Urinary bladder (tissue), 4 donors: ENCODE data around the gene PANX3. TPM values are rescaled to one million over a fixed set of nuclear protein-coding genes. Genes with fewer than 3 reads are reported as not detected.
"Not testable (repeated sequence)": the region's sequence is repeated elsewhere in the genome, so short reads cannot be mapped to it uniquely, and the experiment has no call there.

Experiments used
- DNase-seq: peaks from one replicate; pipeline ENCODE4 v3.0.0-alpha.2; 2015; ENCODE audit errors: extremely low spot score
- H3K27ac ChIP-seq: one replicate; pipeline ENCODE4 v1.5.1; 2013; ENCODE audit warnings: low read depth, mild to moderate bottlenecking, moderate library complexity
- H3K36me3 ChIP-seq: one replicate; pipeline ENCODE4 v1.6.1; 2013; ENCODE audit warnings: mild to moderate bottlenecking, moderate library complexity; ENCODE audit not compliant: insufficient read depth
- H3K4me1 ChIP-seq: one replicate; pipeline ENCODE4 v1.6.1; 2013; ENCODE audit warnings: mild to moderate bottlenecking, moderate library complexity; ENCODE audit not compliant: insufficient read depth
- H3K4me3 ChIP-seq: one replicate; pipeline ENCODE4 v1.5.1; 2013; ENCODE audit warnings: low read depth, low read length
- WGBS: extraction: QIAGEN DNeasy Blood & Tissue Kit; methylation state at CpG from one replicate; pipeline ENCODE4 v1.1.7; 2013; 5-methylcytosine and 5-hydroxymethylcytosine counted together
- polyA plus RNA-seq: library from polyadenylated mRNA; stranded (reverse); fragments of 200-250 nt; gene quantifications from one replicate; pipeline ENCODE4 v1.2.3, GENCODE V29; 2013
- total RNA-seq: library from RNA; depleted of rRNA; stranded (reverse); fragments of >200 nt; gene quantifications from one replicate; pipeline ENCODE4 v1.2.3, GENCODE V29; 2014
- donor health status: healthy with polysubstance abuse.
- donor health status: healthy.

Gene PANX3
- total and polyA plus RNA-seq, 2 donors: not detected

DNA sequence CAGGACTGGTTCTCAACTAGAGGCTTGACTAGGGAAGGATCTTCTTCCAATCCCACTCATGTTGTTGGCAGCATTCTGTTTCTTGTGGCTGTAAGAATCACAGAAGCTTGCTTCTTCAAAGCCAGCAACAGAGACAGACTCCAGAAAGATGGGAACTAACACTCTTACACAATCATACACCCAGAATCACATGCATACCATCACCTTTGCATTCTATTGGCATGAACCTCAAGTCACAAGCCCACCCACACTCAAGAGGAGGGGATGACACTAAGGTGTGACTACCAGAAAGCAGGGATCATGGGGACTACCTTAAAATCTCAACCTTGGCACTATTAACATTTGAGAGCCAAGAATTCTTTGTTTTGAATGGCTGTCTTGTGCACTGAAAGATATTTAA is 13.6 kb upstream of the PANX3 start:
- no peak overlapping the region for H3K27ac ChIP-seq
- no peak overlapping the region for H3K4me3 ChIP-seq

GRCh38 chr11:124600621-124601320 is 10.5 kb upstream of the PANX3 start:
- DNase-seq: no peak
- Histone ChIP-seq H3K36me3 (no peaks in the 10 kb centered on the region), H3K27ac (no peak overlapping the region), H3K4me1 (no peaks in the 10 kb centered on the region), H3K4me3 (no peak overlapping the region)
- WGBS: 59% methylated on average over 5 of the region's 5 CpGs

More for the DNA sequence above, 13.6 kb upstream of the PANX3 start:
- H3K4me1 ChIP-seq: no peaks in the 10 kb centered on the region
- DNase-seq: no peak
- H3K36me3 ChIP-seq: no peaks in the 10 kb centered on the region

DNA sequence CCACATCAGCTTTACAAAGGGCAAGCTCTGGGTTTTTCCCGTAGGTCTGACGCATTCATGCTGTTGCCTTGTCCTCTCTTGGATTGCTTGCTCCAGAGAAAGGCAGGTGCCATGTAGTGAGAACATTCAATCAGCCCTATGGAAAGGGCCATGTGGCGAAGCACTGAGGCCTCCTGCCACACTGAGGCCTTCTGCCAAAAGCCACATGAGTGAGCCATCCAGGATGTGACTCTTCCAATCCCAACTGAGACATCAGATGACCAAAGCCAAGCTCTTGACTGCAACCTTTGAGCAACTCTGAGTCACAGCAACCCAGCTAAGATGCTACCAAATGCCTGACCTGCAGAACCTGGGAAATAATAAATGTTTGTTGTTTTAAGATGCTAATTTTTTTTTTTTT is 9.0 kb upstream of the PANX3 start:
- Histone ChIP-seq H3K4me1 (no peaks in the 10 kb centered on the region), H3K36me3 (no peaks in the 10 kb centered on the region), H3K4me3 (no peak overlapping the region), H3K27ac (no peak overlapping the region)
- 67% methylated on average over 3 of the region's 3 CpGs for WGBS
- no peak for DNase-seq

- DNase-seq, H3K36me3 ChIP-seq, H3K4me3 ChIP-seq, H3K27ac ChIP-seq, H3K4me1 ChIP-seq: not testable (repeated sequence)
- 70% methylated on average over 3 of the region's 3 CpGs for WGBS
These were observed 8.5 kb upstream of the PANX3 start for GRCh38 chr11:124602723-124603122.

DNA sequence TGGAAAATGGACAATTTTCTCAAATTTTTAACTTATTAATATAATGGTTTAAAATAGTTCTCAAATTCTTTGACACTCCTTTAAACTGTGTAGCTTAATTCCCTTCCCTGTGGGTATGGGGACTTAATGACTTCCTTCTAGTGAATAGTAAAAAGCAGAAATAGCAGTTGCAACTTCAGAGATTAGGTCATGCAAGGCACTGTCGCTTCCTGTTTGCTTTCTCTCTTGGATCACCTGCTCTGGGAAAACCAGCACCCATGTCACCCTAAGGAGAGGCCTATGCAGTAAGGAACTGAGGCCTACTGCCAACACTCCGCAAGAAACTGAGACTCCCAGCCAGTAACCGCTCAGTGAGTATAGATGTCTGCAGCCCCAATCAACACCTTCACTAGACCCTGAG is 5.5 kb upstream of the PANX3 start:
- DNase-seq: no peak
- no peaks in the 10 kb centered on the region for H3K4me1 ChIP-seq
- H3K36me3 ChIP-seq: no peaks in the 10 kb centered on the region
- no peak overlapping the region for H3K4me3 ChIP-seq
- H3K27ac ChIP-seq: no peak overlapping the region
- WGBS: 75% methylated on average over 3 of the region's 3 CpGs

GRCh38 chr11:124608147-124608546 is 3.1 kb upstream of the PANX3 start:
- H3K4me3 ChIP-seq: no peak overlapping the region
- no peak overlapping the region for H3K27ac ChIP-seq
- no peaks in the 10 kb centered on the region for H3K36me3 ChIP-seq
- H3K4me1 ChIP-seq: no peaks in the 10 kb centered on the region
- no peak for DNase-seq

GRCh38 chr11:124610295-124610694 is 933 bp upstream of the PANX3 start:
- H3K4me3 ChIP-seq: no peak overlapping the region
- H3K36me3 ChIP-seq: no peaks in the 10 kb centered on the region
- no peaks in the 10 kb centered on the region for H3K4me1 ChIP-seq
- no peak overlapping the region for H3K27ac ChIP-seq
- 76% methylated on average over 2 of the region's 2 CpGs for WGBS
- DNase-seq: no peak

- H3K27ac ChIP-seq: no peak overlapping the region
- no peaks in the 10 kb centered on the region for H3K36me3 ChIP-seq
- no peak for DNase-seq
- H3K4me1 ChIP-seq: no peaks in the 10 kb centered on the region
- no peak overlapping the region for H3K4me3 ChIP-seq
- 68% methylated on average over 3 of the region's 3 CpGs for WGBS
These were observed 817 bp downstream of the PANX3 start for GRCh38 chr11:124612045-124612444.

DNA sequence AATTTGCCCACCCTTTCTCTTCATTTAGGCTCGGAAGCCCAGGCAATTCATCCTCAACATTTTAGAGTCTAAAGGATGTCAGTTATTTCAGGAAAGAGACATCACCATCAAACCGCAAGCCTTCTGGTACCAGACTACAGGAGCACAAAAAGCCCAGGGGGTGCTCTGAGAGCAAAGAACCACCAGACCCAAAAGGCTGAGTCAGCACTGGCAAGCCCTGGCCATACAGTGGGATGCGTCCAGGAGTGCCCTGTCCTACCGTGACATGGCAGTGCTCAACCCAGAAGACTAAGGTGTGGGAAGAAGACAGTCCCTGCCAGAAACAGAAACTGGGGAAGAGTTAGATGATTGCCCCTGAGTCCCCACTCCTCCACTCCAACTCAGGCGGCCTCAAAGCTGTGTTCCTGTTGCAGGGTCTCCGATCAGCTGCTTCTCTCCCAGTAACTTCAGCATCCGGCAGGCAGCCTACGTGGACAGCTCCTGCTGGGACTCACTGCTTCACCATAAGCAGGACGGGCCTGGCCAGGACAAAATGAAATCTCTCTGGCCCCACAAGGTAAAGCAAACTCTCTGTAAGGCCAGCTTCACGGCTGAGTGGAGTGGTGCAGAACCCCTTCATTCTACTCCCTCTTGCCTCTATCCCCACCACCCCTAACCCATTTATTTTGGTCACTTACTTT is 1.5 kb downstream of the PANX3 start:
- H3K36me3 ChIP-seq: no peaks in the 10 kb centered on the region
- WGBS: 44% methylated on average over 10 of the region's 10 CpGs
- no peaks in the 10 kb centered on the region for H3K4me1 ChIP-seq
- H3K4me3 ChIP-seq: no peak overlapping the region
- no peak overlapping the region for H3K27ac ChIP-seq
- no peak for DNase-seq

- Histone ChIP-seq H3K27ac (no peak overlapping the region), H3K36me3 (no peaks in the 10 kb centered on the region), H3K4me3 (no peak overlapping the region), H3K4me1 (no peaks in the 10 kb centered on the region)
- DNase-seq: no peak
- WGBS: 72% methylated on average over 5 of the region's 5 CpGs
These were observed 7.6 kb downstream of the PANX3 start for GRCh38 chr11:124618863-124619262.

GRCh38 chr11:124622531-124623451 is 11.6 kb downstream of the PANX3 start, which contains the start of gene TBRG1:
Gene TBRG1 (plus strand): TSS chr11:124622864. CDS start chr11:124623084, 220 bp downstream.
- H3K4me1 ChIP-seq: no peaks in the 10 kb centered on the region
- H3K27ac ChIP-seq: peak within 1 kb of the TSS; percentile 90
- H3K4me3 ChIP-seq: peak within 1 kb of the TSS; percentile 84
- DNase-seq: peak; percentile 87
- H3K36me3 ChIP-seq: peaks cover 3% of the 10 kb centered on the region
- WGBS: under 1% methylated on average over 57 of the region's 57 CpGs

- H3K36me3 ChIP-seq: peaks cover 4% of the 10 kb centered on the region
- 59% methylated on average over 4 of the region's 4 CpGs for WGBS
- DNase-seq: no peak
- H3K4me3 ChIP-seq: peak overlapping the region; percentile 84
- no peak overlapping the region for H3K27ac ChIP-seq
- no peaks in the 10 kb centered on the region for H3K4me1 ChIP-seq
These were observed 12.8 kb downstream of the PANX3 start for GRCh38 chr11:124623861-124624525.

DNA sequence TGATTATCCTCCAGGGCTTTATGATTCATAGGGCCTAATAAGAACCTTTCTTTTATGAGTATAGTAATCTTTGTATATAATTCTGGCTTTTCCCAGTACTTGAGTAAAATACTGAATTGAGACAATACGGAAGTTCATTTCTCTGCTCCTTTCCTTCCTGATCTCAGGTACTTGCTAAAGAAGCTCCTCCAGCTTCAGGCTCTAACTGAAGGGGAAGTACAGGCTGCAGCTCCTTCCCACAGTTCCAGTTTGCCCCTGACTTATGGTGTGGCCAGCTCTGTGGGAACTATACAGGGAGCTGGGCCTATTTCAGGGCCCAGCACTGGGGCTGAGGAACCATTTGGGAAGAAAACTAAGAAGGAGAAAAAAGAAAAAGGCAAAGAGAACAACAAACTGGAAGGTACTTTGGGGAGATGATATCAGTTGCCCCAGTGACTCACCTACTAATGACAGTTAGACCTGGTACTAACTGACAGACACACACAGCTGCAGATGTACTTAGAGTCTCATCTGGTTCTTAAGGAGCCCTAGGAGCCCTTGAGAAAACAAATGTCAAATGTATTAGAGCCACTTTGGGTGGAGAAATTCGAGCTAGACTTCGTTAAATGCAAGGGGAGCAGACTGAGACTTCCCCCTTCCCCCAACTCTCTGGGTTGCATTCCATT is 14.4 kb downstream of the PANX3 start:
- Histone ChIP-seq H3K36me3 (peaks cover 4% of the 10 kb centered on the region), H3K4me3 (no peak overlapping the region), H3K27ac (no peak overlapping the region), H3K4me1 (no peaks in the 10 kb centered on the region)
- 93% methylated on average over 3 of the region's 3 CpGs for WGBS
- no peak for DNase-seq
